GM23338 (cell line): ENCODE results near the gene IL36A. TPM values are rescaled to one million over a fixed set of nuclear protein-coding genes. Genes with fewer than 3 reads are reported as not detected.
A peak's percentile ranks its signal among the peaks of the same experiment; 100 is the strongest.

Experiments
- ATAC-seq: fragments of 200-7000 bp; cut with Tn5 transposase; 3 replicates; pipeline ENCODE4 v1.9.1; 2020
- DNase-seq: peaks from one replicate; pipeline ENCODE4 v3.0.0-alpha.2; 2015; ENCODE audit warnings: low spot score
- H2AFZ ChIP-seq: fragments of 200-600 bp; sonication (generic); 2 replicates; pipeline ENCODE4 v1.8.0; 2016; ENCODE audit warnings: antibody characterized with exemption, mild to moderate bottlenecking, moderate library complexity
- H3F3A ChIP-seq: fragments of 200-600 bp; sonication (generic); replicated peaks from 2 replicates; pipeline ENCODE4 v1.8.0; 2017; ENCODE audit warnings: antibody characterized with exemption, mixed run types, low read depth
- H3K27ac ChIP-seq: fragments of 200-600 bp; sonication (generic); 2 replicates; pipeline ENCODE4 v1.6.1; 2016; ENCODE audit warnings: low read depth
- H3K27me3 ChIP-seq: fragments of 200-600 bp; sonication (generic); 2 replicates; pipeline ENCODE4 v1.8.0; 2016; ENCODE audit warnings: mild to moderate bottlenecking, mixed run types, moderate library complexity; ENCODE audit not compliant: insufficient read depth
- H3K36me3 ChIP-seq: fragments of 200-600 bp; sonication (generic); 2 replicates; pipeline ENCODE4 v1.8.0; 2016; ENCODE audit warnings: mild to moderate bottlenecking; ENCODE audit not compliant: insufficient read depth
- H3K4me1 ChIP-seq: fragments of 200-600 bp; sonication (generic); 2 replicates; pipeline ENCODE4 v1.8.0; 2016; ENCODE audit warnings: mild to moderate bottlenecking, moderate library complexity; ENCODE audit not compliant: insufficient read depth
- H3K4me2 ChIP-seq: fragments of 200-600 bp; sonication (generic); 2 replicates; pipeline ENCODE4 v1.7.1; 2017; ENCODE audit warnings: mixed run types
- H3K4me3 ChIP-seq: fragments of 200-600 bp; sonication (generic); 2 replicates; pipeline ENCODE4 v1.6.1; 2016; ENCODE audit warnings: mixed run types
- H3K79me2 ChIP-seq: fragments of 200-600 bp; sonication (generic); replicated peaks from 2 replicates; pipeline ENCODE4 v1.8.0; 2017; ENCODE audit warnings: mild to moderate bottlenecking; ENCODE audit not compliant: insufficient read depth
- H3K9me2 ChIP-seq: fragments of 200-600 bp; sonication (generic); 2 replicates; pipeline ENCODE4 v1.8.0; 2017; ENCODE audit not compliant: insufficient read depth
- H4K20me1 ChIP-seq: fragments of 200-600 bp; sonication (generic); replicated peaks from 2 replicates; pipeline ENCODE4 v1.8.0; 2017; ENCODE audit warnings: mild to moderate bottlenecking; ENCODE audit not compliant: insufficient read depth
- H3K27ac Mint-ChIP-seq: 2 replicates; pipeline ENCODE4 v1.8.0; 2020; ENCODE audit warnings: inconsistent platforms, mild to moderate bottlenecking, moderate library complexity, mixed read lengths
- H3K27me3 Mint-ChIP-seq: 3 replicates; pipeline ENCODE4 v1.8.0; 2022; ENCODE audit warnings: low read depth, mild to moderate bottlenecking, moderate library complexity, mixed read lengths, inconsistent platforms; ENCODE audit not compliant: insufficient read depth, poor library complexity
- H3K36me3 Mint-ChIP-seq: 3 replicates; pipeline ENCODE4 v1.8.0; 2021; ENCODE audit warnings: low read depth, mild to moderate bottlenecking, inconsistent platforms, moderate library complexity, mixed read lengths
- H3K4me1 Mint-ChIP-seq: 3 replicates; pipeline ENCODE4 v1.8.0; 2020; ENCODE audit warnings: mild to moderate bottlenecking, inconsistent platforms, mixed read lengths
- H3K4me3 Mint-ChIP-seq: 3 replicates; pipeline ENCODE4 v1.8.0; 2021; ENCODE audit warnings: moderate library complexity, mild to moderate bottlenecking, inconsistent platforms, mixed read lengths
- H3K9me3 Mint-ChIP-seq: 3 replicates; pipeline ENCODE4 v1.8.0; 2020; ENCODE audit warnings: moderate library complexity, mild to moderate bottlenecking, inconsistent platforms, mixed read lengths
- CREB1 ChIP-seq: fragments of 250-450 bp; sonication (Bioruptor Pico); IDR thresholded peaks from 2 replicates; pipeline ENCODE4 v1.5.0; 2020; ENCODE audit warnings: low read depth, mild to moderate bottlenecking, moderate library complexity
- JUNB ChIP-seq: IDR thresholded peaks from one replicate; pipeline ENCODE4 v1.6.1; 2016; ENCODE audit warnings: antibody characterized with exemption; ENCODE audit not compliant: unreplicated experiment
- NANOG ChIP-seq: IDR thresholded peaks from 2 replicates; pipeline ENCODE4 v1.6.1; 2016; ENCODE audit warnings: antibody characterized with exemption, borderline replicate concordance
- POLR2AphosphoS5 ChIP-seq: IDR thresholded peaks from 2 replicates; pipeline ENCODE4 v1.6.1; 2016; ENCODE audit warnings: antibody characterized with exemption, low read depth
- polyA plus RNA-seq: library from polyadenylated mRNA; unstranded; fragments of >200 nt; fragmentation: Nextera tagmentation; extraction: Ambion mirVana; gene quantifications from 2 replicates; pipeline ENCODE4 v1.2.1, GENCODE V29; 2016
- total RNA-seq: library from RNA; depleted of rRNA; stranded (reverse); fragments of >200 nt; shearing (Covaris generic); gene quantifications from 2 replicates; pipeline ENCODE4 v1.2.3, GENCODE V29; 2014
- TF ChIP-seq, protein P1 (sequence below): fragments of 250-450 bp; sonication (Bioruptor Pico); IDR thresholded peaks from 2 replicates; pipeline ENCODE4 v1.5.0; 2020; ENCODE audit warnings: mild to moderate bottlenecking, moderate library complexity
- TF ChIP-seq, protein P2 (sequence below): IDR thresholded peaks from 2 replicates; pipeline ENCODE4 v1.6.1; 2016; ENCODE audit warnings: antibody characterized with exemption
- TF ChIP-seq, protein P3 (sequence below), 2 experiments: fragments of 200-600 bp in 1 of 2; sonication (generic) in 1 of 2; conservative IDR thresholded peaks; 2 replicates each; pipeline versions ENCODE4 v1.5.1 to v1.6.1; 2016 to 2017; ENCODE audit warnings: antibody characterized with exemption in 2 of 2, low read depth in 2 of 2, mild to moderate bottlenecking in 2 of 2, moderate library complexity in 1 of 2

IL36A gene
- total and polyA plus RNA-seq, 2 experiments from 2014 or later, result not detected

DNA sequence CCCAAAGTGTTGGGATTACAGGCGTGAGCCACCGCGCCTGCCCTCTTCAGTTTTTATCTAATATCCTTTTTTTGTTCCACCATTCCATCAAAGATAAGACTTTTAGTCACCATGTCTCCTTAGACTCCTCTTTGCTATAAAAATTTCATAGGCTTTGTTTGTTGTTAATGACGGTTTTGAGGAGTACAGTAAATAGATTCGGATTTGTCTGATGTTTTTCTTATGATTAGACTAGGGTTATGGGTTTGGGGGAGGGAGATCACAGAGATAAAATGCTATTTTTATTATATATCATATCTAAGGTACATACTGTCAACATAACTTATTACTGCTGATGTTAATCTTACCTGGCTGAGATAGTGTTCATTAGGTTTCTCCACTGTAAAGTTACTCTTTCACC lies 41.2 kb downstream of the IL36A start (continued):
- TF ChIP-seq, protein P1, sequence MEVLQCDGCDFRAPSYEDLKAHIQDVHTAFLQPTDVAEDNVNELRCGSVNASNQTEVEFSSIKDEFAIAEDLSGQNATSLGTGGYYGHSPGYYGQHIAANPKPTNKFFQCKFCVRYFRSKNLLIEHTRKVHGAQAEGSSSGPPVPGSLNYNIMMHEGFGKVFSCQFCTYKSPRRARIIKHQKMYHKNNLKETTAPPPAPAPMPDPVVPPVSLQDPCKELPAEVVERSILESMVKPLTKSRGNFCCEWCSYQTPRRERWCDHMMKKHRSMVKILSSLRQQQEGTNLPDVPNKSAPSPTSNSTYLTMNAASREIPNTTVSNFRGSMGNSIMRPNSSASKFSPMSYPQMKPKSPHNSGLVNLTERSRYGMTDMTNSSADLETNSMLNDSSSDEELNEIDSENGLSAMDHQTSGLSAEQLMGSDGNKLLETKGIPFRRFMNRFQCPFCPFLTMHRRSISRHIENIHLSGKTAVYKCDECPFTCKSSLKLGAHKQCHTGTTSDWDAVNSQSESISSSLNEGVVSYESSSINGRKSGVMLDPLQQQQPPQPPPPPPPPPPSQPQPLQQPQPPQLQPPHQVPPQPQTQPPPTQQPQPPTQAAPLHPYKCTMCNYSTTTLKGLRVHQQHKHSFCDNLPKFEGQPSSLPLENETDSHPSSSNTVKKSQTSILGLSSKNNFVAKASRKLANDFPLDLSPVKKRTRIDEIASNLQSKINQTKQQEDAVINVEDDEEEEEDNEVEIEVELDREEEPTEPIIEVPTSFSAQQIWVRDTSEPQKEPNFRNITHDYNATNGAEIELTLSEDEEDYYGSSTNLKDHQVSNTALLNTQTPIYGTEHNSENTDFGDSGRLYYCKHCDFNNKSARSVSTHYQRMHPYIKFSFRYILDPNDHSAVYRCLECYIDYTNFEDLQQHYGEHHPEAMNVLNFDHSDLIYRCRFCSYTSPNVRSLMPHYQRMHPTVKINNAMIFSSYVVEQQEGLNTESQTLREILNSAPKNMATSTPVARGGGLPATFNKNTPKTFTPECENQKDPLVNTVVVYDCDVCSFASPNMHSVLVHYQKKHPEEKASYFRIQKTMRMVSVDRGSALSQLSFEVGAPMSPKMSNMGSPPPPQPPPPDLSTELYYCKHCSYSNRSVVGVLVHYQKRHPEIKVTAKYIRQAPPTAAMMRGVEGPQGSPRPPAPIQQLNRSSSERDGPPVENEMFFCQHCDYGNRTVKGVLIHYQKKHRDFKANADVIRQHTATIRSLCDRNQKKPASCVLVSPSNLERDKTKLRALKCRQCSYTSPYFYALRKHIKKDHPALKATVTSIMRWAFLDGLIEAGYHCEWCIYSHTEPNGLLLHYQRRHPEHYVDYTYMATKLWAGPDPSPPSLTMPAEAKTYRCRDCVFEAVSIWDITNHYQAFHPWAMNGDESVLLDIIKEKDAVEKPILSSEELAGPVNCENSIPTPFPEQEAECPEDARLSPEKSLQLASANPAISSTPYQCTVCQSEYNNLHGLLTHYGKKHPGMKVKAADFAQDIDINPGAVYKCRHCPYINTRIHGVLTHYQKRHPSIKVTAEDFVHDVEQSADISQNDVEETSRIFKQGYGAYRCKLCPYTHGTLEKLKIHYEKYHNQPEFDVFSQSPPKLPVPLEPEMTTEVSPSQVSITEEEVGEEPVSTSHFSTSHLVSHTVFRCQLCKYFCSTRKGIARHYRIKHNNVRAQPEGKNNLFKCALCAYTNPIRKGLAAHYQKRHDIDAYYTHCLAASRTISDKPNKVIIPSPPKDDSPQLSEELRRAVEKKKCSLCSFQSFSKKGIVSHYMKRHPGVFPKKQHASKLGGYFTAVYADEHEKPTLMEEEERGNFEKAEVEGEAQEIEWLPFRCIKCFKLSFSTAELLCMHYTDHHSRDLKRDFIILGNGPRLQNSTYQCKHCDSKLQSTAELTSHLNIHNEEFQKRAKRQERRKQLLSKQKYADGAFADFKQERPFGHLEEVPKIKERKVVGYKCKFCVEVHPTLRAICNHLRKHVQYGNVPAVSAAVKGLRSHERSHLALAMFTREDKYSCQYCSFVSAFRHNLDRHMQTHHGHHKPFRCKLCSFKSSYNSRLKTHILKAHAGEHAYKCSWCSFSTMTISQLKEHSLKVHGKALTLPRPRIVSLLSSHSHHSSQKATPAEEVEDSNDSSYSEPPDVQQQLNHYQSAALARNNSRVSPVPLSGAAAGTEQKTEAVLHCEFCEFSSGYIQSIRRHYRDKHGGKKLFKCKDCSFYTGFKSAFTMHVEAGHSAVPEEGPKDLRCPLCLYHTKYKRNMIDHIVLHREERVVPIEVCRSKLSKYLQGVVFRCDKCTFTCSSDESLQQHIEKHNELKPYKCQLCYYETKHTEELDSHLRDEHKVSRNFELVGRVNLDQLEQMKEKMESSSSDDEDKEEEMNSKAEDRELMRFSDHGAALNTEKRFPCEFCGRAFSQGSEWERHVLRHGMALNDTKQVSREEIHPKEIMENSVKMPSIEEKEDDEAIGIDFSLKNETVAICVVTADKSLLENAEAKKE (CRISPR knock-in tag), result no peak
- TF ChIP-seq JUNB (no peak), CREB1 (CRISPR knock-in tag) (no peak), NANOG (no peak), POLR2AphosphoS5 (no peak)
- TF ChIP-seq, protein P2, sequence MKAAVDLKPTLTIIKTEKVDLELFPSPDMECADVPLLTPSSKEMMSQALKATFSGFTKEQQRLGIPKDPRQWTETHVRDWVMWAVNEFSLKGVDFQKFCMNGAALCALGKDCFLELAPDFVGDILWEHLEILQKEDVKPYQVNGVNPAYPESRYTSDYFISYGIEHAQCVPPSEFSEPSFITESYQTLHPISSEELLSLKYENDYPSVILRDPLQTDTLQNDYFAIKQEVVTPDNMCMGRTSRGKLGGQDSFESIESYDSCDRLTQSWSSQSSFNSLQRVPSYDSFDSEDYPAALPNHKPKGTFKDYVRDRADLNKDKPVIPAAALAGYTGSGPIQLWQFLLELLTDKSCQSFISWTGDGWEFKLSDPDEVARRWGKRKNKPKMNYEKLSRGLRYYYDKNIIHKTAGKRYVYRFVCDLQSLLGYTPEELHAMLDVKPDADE, result no peak

DNA sequence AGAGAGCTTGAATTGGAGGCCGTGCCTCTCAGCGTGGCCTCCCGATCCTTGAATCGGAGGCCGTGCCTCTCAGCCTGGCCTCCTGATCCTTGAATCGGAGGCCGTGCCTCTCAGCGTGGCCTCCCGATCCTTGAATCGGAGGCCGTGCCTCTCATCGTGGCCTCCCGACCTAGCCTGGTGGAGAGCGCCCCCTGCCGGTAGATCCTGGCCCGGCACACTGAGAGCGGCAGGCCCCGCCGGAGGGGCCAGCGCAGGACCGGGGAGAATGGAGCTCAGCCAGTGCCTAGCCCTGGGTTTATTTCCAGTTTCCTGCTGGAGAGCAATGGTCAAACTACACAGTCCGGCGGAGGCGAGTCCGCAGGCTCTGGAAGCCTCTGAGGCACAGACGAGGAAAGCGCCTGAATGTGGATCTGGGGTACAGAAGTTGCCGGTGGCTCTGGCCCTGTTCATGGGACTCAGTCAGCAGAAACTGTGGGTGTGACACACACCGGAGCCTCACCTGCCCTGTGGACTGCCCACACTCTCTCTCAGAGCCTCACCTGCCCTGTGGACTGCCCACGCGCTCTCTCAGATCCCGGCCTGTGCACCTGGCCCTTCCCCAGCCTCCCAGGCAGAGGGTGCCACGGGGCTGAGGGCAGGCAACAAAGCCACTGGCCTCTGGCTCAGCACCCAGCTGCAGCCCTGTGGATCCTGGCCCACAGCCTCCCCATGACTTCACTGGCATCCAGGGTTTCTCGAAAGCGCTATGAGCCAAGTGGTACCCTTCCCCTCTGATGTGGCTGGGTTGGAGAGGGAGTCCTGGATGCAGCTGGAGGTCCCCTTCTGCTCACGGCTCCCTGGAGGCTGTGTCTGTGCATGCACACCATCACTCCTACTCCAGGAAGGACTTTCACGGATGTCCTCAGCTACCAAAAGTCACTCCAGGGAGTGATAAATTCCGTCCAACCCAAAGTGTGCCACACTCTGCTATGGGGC lies 45.9 kb downstream of the IL36A start:
- Histone ChIP-seq H3K27ac (no peak overlapping the region), H3K9me2 (no peaks in the 10 kb centered on the region), H3K4me2 (no peak overlapping the region), H4K20me1 (no peaks in the 10 kb centered on the region), H3F3A (no peaks in the 10 kb centered on the region), H3K27me3 (no peaks in the 10 kb centered on the region), H3K79me2 (no peaks in the 10 kb centered on the region), H3K4me3 (no peak overlapping the region), H3K4me1 (no peaks in the 10 kb centered on the region), H3K36me3 (no peaks in the 10 kb centered on the region), H2AFZ (no peak overlapping the region)
- H3K36me3 Mint-ChIP-seq, result peaks cover 15% of the 10 kb centered on the region
- H3K27ac Mint-ChIP-seq, result no peak overlapping the region
- H3K4me1 Mint-ChIP-seq, result no peaks in the 10 kb centered on the region; the same call in 2 of the 3 replicates
- ATAC-seq (no peak), DNase-seq (no peak)
- no peak overlapping the region for H3K4me3 Mint-ChIP-seq
- TF ChIP-seq CREB1 (CRISPR knock-in tag), result no peak
- TF ChIP-seq, protein P3, sequence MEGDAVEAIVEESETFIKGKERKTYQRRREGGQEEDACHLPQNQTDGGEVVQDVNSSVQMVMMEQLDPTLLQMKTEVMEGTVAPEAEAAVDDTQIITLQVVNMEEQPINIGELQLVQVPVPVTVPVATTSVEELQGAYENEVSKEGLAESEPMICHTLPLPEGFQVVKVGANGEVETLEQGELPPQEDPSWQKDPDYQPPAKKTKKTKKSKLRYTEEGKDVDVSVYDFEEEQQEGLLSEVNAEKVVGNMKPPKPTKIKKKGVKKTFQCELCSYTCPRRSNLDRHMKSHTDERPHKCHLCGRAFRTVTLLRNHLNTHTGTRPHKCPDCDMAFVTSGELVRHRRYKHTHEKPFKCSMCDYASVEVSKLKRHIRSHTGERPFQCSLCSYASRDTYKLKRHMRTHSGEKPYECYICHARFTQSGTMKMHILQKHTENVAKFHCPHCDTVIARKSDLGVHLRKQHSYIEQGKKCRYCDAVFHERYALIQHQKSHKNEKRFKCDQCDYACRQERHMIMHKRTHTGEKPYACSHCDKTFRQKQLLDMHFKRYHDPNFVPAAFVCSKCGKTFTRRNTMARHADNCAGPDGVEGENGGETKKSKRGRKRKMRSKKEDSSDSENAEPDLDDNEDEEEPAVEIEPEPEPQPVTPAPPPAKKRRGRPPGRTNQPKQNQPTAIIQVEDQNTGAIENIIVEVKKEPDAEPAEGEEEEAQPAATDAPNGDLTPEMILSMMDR (conservative IDR thresholded peaks at IDR 0.05; ENCODE audit: low read depth in 2 of 2), result peak; percentile 8 to 27; a peak in 1 of 4 replicates
- peaks cover 77% of the 10 kb centered on the region for H3K9me3 Mint-ChIP-seq
- peaks cover 9% of the 10 kb centered on the region for H3K27me3 Mint-ChIP-seq
